ENCODE results near the gene GSTO2. TPM values are rescaled to one million over a fixed set of nuclear protein-coding genes. Genes with fewer than 3 reads are reported as not detected.

Gene GSTO2
- total and polyA plus RNA-seq, 2 of the 13 experiments (the other 11 are each of a cell fraction or from before 2014, with no cell fraction given) = 2.1 to 7.9 TPM

- peak; percentile 95 for TF ChIP-seq AHDC1 (CRISPR knock-in tag; IDR thresholded peaks at IDR 0.05; ENCODE audit: borderline replicate concordance)
- no peak for TF ChIP-seq ZNF761 (CRISPR knock-in tag; conservative IDR thresholded peaks at IDR 0.05)
- TF ChIP-seq CEBPB (IDR thresholded peaks at IDR 0.05; ENCODE audit: borderline replicate concordance, low read depth, low read length) = peak; percentile 89
- TF ChIP-seq MYC (CRISPR knock-in tag; IDR thresholded peaks at IDR 0.05; ENCODE audit: borderline replicate concordance) = no peak
- no peak for TF ChIP-seq GZF1 (CRISPR knock-in tag; IDR thresholded peaks at IDR 0.05)
- TF ChIP-seq, protein P1, sequence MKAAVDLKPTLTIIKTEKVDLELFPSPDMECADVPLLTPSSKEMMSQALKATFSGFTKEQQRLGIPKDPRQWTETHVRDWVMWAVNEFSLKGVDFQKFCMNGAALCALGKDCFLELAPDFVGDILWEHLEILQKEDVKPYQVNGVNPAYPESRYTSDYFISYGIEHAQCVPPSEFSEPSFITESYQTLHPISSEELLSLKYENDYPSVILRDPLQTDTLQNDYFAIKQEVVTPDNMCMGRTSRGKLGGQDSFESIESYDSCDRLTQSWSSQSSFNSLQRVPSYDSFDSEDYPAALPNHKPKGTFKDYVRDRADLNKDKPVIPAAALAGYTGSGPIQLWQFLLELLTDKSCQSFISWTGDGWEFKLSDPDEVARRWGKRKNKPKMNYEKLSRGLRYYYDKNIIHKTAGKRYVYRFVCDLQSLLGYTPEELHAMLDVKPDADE (CRISPR knock-in tag; IDR thresholded peaks at IDR 0.05) = no peak
- peak; percentile 95; the same call in 1 of the 2 replicates for TF ChIP-seq SALL1 (CRISPR knock-in tag; IDR thresholded peaks at IDR 0.05)
- TF ChIP-seq HNRNPK (IDR thresholded peaks at IDR 0.05; ENCODE audit: low read depth, low read length, poor library complexity, severe bottlenecking) = no peak
- TF ChIP-seq ZBTB7A (CRISPR knock-in tag; IDR thresholded peaks at IDR 0.05) = no peak
- TF ChIP-seq, protein P2, sequence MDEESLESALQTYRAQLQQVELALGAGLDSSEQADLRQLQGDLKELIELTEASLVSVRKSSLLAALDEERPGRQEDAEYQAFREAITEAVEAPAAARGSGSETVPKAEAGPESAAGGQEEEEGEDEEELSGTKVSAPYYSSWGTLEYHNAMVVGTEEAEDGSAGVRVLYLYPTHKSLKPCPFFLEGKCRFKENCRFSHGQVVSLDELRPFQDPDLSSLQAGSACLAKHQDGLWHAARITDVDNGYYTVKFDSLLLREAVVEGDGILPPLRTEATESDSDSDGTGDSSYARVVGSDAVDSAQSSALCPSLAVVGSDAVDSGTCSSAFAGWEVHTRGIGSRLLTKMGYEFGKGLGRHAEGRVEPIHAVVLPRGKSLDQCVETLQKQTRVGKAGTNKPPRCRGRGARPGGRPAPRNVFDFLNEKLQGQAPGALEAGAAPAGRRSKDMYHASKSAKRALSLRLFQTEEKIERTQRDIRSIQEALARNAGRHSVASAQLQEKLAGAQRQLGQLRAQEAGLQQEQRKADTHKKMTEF (CRISPR knock-in tag; IDR thresholded peaks at IDR 0.05) = peak; percentile 90
- no peak for TF ChIP-seq POLR2G (IDR thresholded peaks at IDR 0.05; ENCODE audit: low read depth, low read length)
- TF ChIP-seq SIN3B (IDR thresholded peaks at IDR 0.05; ENCODE audit: low read length) = no peak
- no peak for TF ChIP-seq SKI (IDR thresholded peaks at IDR 0.05; ENCODE audit: partially characterized antibody)
- TF ChIP-seq, protein P3, sequence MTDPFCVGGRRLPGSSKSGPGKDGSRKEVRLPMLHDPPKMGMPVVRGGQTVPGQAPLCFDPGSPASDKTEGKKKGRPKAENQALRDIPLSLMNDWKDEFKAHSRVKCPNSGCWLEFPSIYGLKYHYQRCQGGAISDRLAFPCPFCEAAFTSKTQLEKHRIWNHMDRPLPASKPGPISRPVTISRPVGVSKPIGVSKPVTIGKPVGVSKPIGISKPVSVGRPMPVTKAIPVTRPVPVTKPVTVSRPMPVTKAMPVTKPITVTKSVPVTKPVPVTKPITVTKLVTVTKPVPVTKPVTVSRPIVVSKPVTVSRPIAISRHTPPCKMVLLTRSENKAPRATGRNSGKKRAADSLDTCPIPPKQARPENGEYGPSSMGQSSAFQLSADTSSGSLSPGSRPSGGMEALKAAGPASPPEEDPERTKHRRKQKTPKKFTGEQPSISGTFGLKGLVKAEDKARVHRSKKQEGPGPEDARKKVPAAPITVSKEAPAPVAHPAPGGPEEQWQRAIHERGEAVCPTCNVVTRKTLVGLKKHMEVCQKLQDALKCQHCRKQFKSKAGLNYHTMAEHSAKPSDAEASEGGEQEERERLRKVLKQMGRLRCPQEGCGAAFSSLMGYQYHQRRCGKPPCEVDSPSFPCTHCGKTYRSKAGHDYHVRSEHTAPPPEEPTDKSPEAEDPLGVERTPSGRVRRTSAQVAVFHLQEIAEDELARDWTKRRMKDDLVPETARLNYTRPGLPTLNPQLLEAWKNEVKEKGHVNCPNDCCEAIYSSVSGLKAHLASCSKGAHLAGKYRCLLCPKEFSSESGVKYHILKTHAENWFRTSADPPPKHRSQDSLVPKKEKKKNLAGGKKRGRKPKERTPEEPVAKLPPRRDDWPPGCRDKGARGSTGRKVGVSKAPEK (CRISPR knock-in tag; IDR thresholded peaks at IDR 0.05; ENCODE audit: borderline replicate concordance) = no peak
- TF ChIP-seq BRF2 (CRISPR knock-in tag; IDR thresholded peaks at IDR 0.05) = no peak
- TF ChIP-seq MBD4 (IDR thresholded peaks at IDR 0.05; ENCODE audit: borderline replicate concordance, low read length) = no peak; the same call in 1 of the 2 replicates
- peak; percentile 83 for TF ChIP-seq TBL1XR1 (IDR thresholded peaks at IDR 0.05; ENCODE audit: borderline replicate concordance, low read length, partially characterized antibody)
- no peak for TF ChIP-seq ZMAT3 (CRISPR knock-in tag; conservative IDR thresholded peaks at IDR 0.05)
Measured at GRCh38 chr10:104288355-104288754, 19.4 kb downstream of the GSTO2 start (continued).

All from HepG2 (cell line).